Stimulated activated CD4-positive, alpha-beta T cell treated with anti-CD3 and anti-CD28 coated beads, Interleukin-4, amount 100 ng/mL, for 24 hours (primary cell): Measurements from ENCODE around the gene HTR2A.

Experiments
- DNase-seq: peaks from one replicate; pipeline ENCODE4 v3.0.0-alpha.2; 2020

Gene HTR2A

GRCh38 chr13:46896341-46897137 is at the start of gene HTR2A:
Gene HTR2A (minus strand): TSS chr13:46897053. CDS start chr13:46895906, 1,147 bp downstream.
- no peak for DNase-seq

DNA sequence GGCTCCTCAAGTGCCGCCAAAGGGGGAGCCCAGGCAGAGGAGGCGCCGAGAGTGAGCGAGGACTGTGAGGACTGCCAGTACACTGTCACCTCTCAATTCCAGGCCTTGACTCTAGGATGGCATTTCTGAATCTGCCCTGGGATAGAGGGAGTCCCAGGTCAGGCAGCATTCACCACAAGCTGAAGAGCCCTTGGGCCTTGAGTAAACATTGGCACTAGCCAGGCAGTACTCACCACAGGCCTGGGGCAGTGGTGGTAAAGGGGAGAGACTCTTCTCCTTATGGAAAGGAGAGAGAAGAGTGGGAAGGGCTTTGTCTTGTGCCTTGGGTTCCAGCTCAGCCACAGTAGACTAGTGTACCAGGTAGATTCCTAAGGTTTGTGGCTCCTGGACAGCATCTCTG is 39.7 kb upstream of the HTR2A start:
- DNase-seq = no peak

GRCh38 chr13:46934749-46935148 is 37.9 kb upstream of the HTR2A start:
- no peak for DNase-seq

GRCh38 chr13:46926916-46927590 is 30.2 kb upstream of the HTR2A start:
- DNase-seq = no peak

DNA sequence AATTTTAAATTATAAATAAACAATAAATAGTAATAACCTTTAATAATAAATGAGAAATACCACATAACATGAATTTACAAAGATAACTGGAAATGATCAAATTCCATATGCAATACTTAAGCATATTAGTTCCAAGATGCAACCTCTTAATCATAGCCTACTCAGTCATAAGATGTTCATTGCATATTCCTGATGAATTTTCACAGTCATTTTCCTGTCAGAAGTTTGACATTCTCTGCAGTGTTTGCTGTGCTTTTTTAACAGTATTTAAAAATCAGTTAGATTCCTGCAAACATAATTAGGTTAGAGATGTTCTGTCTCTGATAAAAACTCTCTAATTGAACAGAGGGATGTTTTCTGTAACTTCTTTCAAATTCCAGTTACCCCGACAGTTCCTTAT is 28.6 kb upstream of the HTR2A start:
- no peak for DNase-seq

- no peak for DNase-seq
Measured at GRCh38 chr13:46914341-46914740, 17.5 kb upstream of the HTR2A start.

- DNase-seq = no peak
Measured at GRCh38 chr13:46913757-46914156, 16.9 kb upstream of the HTR2A start.

DNA sequence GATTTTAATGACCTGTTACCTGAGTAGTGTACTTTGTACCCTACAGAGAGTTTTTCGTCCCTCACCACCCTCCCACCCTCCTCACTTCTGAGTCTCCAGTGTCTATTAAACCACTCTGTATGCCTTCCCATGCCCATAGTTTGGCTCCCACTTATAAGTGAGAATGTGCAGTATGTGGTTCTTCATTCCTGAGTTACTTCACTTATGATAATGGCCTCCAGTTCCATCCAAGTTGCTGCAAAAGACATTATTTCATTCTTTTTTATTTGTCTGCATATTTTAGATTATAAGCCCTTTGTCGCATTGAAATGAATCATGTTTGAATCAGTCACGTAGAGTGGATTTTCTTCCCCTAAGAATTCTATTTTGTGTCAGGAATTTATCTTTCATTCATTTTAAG is 12.2 kb upstream of the HTR2A start:
- no peak for DNase-seq

GRCh38 chr13:46908501-46908900 is 11.6 kb upstream of the HTR2A start:
- DNase-seq = no peak

DNA sequence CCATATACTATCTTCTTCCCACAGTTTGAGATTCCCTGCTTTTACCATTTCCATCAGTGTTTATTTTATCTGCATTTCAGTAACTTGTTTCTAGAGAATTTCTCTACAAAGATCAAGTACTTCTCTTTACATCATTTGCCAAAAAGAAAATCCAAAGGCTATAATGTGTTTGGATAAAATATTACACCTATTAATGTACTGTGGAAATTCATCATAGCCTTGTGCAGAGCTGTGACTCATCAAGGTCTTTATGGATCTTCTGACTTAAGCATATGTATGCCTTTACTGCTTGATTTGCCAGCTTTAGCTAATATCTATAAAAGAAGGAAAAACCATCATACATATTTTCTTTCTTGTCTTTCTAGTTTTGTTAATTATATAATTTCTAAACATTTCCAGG is 9.6 kb upstream of the HTR2A start:
- DNase-seq = no peak

GRCh38 chr13:46905249-46905648 is 8.4 kb upstream of the HTR2A start:
- DNase-seq = no peak

GRCh38 chr13:46903748-46904147 is 6.9 kb upstream of the HTR2A start:
- no peak for DNase-seq

- no peak for DNase-seq
Measured at GRCh38 chr13:46901721-46902120, 4.9 kb upstream of the HTR2A start.

- DNase-seq = no peak
Measured at GRCh38 chr13:46899801-46900200, 2.9 kb upstream of the HTR2A start.

DNA sequence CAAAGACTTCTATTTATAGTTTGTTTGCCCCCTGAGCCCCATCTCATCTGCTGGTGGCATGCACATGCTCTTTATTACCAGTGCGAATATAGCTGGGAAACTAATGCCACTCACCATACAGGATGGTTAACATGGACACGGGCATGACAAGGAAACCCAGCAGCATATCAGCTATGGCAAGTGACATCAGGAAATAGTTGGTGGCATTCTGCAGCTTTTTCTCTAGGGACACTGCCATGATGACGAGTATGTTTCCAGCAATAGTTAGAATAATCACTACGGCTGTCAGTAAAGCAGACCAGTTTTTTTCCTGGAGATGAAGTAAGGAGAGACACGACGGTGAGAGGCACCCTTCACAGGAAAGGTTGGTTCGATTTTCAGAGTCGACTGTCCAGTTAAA is 1.5 kb downstream of the HTR2A start:
- no peak for DNase-seq

DNA sequence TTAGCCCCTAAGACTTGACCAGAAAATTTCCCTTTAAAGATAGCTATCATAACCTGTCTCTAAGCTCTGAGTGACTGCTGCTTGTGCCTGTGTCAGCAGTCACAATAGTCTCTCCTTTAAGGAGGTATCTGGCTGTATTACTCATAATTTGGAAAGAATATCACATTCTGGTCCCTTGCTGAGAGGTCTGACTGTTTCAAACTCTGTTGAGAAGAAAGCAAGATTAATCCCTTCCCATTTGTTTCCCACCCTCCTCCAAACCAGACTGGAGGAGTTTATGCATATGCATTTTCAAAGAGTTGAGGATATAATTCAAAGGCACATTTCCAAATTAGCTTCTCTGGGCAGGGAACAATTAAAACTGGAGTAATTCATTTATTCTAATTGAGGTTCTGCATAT is 2.3 kb downstream of the HTR2A start:
- no peak for DNase-seq

DNA sequence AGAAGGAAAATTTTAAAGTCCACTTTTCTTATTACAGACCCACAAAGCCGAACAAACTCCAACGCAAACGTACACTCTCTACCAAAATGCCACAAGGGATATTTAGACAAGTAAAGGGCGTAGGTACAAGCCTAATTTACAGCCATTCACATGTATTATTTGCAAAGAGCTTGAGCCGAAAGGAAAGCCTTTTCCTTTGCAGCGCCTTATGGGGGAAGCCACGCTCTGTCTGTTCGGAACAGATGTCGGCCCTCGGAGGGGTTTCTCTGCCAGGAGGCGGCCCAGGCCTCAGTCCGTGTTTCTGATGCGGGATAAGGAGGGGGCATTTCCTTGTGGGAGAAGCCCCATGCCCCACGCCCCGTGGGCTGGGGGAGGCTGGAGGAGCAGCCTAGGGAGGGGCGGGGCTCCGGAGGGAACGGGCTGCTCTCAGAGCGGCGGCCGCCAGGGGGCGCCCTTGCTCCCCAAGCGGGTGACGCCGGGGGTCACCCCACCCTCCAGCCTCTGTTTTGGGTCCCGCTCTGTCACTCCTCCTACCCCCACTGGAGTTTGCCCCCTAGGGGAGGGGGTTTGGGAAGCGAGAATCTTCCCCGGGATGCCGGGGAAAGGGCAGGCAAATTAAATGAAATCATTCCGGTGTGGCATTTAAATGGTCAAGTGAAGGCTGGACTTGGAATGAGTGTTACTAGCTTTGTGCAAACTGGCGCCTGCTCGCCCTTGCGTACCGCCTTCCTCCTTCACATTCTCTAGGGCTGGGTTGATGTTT is 2.9 kb downstream of the HTR2A start:
- DNase-seq = peak; percentile 62

- DNase-seq = no peak
Measured at GRCh38 chr13:46893221-46893740, 3.6 kb downstream of the HTR2A start.

DNA sequence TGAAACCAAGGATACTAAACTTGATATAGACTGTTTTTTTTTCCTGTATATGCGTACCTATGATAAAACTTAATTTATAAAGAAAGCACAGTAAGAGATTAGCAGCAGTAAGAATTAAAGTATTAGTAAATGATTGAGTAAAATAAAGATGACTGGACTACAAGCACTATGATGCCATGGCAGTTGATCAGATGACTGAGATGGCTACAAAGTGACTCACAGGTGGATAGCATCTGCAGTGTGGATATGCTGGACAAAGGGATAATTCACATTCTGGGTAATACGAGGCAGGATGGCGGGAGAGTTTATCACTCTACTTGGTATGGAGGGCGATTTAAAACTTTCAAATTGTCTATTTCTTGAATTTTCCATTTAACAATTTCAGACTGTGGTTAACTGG is 11.8 kb downstream of the HTR2A start:
- DNase-seq = no peak

DNA sequence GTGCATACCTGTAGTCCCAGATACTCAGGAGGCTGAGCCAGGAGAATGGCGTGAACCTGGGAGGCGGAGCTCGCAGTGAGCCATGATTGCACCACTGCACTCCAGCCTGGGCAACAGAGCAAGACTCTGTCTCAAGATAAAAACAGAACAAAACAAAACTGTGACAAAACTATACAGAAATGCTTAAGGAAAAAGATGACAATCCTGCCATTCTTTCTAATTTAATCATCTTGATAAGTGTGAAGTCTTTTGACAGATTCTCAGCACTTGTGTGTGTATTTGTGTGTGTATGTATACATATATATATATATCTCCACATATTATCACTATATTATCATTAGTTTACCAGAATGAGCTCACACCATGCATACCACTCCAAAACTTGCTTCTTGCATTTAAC is 12.3 kb downstream of the HTR2A start:
- DNase-seq = no peak

- no peak for DNase-seq
Measured at GRCh38 chr13:46881621-46882020, 15.2 kb downstream of the HTR2A start.

DNA sequence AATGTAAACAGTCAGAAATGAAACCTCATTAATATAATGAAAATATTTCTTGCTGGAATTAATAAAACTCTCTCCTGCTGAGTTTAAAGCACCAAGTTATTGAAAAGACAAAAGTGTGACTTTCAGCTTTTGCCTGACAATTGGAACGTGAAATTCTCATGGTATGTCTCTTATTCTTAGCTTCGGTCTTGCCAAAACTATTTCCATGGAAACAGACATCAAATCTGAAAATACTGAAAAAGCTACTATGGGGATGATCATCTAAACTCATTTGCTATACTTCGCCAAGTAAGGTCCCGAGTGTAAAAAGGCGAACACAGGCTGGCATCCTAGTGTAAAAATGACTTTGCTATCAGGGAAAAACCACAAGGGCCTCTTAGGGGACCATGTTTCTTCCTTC is 22.8 kb downstream of the HTR2A start:
- no peak for DNase-seq

DNA sequence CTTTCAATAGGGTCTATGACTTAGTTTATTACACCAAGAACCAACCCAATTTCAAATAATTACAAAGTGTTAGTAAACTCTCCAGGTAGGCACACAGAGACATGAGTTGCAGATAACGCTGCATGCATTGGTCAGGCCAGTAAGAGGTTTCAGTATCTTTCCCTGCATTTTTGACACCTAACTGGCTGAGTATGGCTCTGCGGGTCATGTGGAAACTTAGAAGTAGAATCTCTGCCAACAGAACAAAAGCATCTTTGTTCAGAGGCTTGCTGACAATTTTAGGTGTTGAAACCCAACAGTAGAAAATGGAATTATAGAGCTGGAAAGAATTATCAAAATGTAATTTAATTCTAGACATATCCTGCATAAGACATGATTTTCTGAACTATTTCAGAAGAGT is 25.3 kb downstream of the HTR2A start:
- no peak for DNase-seq

DNA sequence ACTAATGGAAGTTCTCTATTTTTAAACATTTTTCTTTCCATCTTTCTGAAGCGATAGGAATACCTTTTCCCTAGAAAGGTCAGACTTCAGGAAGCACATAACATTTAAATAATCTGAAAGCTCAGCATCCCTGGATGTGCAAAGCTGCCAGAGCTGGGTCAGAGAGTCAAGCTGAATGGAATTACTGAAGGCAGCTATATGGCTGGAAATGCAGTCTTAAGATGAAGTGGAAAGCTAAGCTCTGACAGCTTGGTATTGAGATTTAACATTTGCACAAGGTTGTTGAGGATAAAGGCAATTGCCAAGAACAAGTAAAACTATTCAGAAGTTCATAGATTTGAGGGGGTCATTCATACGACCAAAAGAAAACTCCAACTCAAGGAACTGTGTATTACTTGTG is 28.8 kb downstream of the HTR2A start:
- DNase-seq = no peak
